Skeletal muscle cell (primary cell): ENCODE results near the gene KCNH1.

Experiments
- DNase-seq: peaks from one replicate; pipeline ENCODE4 v3.0.0-alpha.2; 2010; ENCODE audit warnings: low read depth
- H3K4me3 ChIP-seq: 2 replicates; pipeline ENCODE4 v1.5.1; 2011; ENCODE audit warnings: low read depth, mild to moderate bottlenecking, control low read depth, low read length, moderate library complexity

KCNH1 gene, protein sequence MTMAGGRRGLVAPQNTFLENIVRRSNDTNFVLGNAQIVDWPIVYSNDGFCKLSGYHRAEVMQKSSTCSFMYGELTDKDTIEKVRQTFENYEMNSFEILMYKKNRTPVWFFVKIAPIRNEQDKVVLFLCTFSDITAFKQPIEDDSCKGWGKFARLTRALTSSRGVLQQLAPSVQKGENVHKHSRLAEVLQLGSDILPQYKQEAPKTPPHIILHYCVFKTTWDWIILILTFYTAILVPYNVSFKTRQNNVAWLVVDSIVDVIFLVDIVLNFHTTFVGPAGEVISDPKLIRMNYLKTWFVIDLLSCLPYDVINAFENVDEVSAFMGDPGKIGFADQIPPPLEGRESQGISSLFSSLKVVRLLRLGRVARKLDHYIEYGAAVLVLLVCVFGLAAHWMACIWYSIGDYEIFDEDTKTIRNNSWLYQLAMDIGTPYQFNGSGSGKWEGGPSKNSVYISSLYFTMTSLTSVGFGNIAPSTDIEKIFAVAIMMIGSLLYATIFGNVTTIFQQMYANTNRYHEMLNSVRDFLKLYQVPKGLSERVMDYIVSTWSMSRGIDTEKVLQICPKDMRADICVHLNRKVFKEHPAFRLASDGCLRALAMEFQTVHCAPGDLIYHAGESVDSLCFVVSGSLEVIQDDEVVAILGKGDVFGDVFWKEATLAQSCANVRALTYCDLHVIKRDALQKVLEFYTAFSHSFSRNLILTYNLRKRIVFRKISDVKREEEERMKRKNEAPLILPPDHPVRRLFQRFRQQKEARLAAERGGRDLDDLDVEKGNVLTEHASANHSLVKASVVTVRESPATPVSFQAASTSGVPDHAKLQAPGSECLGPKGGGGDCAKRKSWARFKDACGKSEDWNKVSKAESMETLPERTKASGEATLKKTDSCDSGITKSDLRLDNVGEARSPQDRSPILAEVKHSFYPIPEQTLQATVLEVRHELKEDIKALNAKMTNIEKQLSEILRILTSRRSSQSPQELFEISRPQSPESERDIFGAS

DNA sequence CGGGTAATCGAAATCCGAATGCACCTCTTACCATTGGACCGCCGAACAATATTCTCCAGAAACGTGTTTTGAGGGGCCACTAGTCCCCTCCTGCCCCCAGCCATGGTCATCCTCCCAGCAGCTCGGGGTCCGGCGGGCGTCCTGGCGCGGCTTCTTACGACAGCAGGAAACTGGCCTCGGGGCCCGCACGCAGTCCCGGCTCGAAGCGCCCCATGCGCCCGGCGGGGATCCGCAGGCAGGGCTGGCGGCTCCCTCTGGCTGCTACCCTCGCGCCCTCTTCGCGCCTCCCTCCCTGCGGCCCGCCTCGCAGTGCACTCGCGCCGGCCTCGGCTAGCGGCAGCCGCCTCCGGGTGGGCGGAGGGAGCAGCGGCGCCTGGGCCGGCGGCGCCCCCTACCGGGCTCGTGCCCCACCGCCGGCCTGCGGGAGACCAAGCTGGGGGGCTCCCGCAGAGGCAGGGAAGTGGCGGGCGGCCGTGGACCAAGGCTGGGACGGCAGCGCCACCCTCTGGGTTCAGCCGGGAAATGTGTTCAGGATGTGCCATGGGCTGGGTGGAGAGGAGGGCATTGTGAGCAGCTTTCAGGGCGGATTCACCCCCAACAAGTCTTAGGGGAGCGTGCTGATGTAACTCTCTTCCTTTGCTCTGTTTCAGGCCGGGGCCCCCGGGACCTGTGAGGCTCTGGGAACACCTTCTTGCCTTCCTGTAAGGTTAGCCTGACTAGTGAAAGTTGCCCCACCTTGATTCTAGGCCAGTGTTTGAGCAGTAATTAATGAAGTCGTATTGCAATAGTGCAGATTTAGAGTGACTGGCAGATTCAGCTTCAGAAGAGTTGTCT is at the start of gene KCNH1:
Gene KCNH1 (minus strand): TSS at position 313 of the 834 bp plus-strand sequence. CDS start 203 bp downstream, at position 110.
- peak within 1 kb of the TSS; percentile 58 for H3K4me3 ChIP-seq
- DNase-seq, result peak; percentile 25

DNA sequence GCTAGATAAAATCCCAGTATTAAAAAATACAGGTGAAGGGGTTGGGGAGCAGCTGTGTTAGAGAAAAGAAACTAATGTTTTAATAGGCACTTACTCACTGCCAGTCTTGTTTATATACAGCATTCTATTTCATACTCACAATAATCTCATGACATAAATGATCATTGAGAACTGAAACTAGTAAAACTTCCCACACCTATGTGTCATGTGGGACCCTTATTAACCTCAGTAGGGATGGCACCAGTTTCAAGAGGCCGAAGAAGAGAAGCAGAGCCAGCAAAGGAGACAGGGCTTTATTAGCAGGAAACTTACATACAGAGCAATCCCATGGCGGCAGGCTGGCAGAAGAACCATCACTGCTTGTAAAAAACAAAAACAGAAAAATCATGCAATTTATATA is 48.8 kb upstream of the KCNH1 start:
- DNase-seq, result no peak
- no peak overlapping the region for H3K4me3 ChIP-seq

DNA sequence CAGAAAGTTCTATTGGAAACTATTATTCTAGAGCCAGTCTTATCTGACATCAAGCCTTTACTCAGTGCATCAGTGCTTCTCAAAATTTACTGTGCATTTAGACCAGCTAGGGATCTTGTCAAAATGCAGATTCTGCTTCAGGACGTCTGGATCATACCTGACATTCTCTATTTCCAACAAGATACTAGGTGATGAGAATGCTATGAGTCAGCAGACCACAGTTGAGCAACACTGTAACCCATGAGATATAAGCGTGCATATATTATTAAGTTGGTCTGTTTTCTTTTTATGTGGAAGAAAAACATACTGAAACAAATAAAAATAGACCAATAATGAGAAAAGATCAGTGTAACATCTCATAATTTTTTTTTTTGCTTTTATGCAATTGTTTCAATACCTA is 40.4 kb upstream of the KCNH1 start:
- DNase-seq, result no peak
- H3K4me3 ChIP-seq, result no peak overlapping the region

DNA sequence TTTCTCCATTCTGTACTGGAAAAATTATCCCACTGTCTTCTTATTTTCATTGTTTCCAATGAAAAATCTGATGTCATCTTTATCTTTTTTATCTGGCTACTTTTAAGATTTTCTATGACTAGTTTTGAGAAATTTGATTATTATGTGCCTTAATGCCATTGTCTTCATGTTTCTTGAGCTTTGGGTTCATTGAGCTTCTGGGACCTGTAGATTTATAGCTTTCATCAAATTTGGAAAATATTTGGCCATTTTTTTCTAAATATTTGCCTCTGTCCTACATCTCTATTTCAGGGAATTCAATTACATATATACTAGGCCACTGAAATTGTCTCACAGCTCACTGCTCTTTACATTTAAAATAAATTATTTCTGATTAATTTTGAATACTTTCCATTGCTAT is 38.7 kb upstream of the KCNH1 start:
- DNase-seq, result no peak
- no peak overlapping the region for H3K4me3 ChIP-seq

DNA sequence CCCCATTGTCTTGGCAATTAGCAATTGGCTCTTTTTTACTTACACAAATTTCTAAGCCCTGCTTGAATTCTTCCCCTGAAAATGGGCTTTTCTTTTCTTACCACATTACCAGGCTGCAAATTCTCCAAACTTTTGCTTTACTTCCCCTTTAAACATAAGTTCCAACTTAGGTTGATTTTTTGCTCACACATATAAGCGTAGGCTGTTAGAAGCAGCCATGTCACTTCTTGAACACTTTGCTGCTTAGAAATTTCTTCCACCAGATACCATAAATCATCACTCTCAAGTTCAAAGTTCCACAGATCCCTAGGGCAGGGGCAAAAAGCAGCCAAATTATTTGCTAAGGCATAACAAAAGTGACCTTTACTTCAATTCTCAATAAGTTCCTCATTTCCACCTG is 35.4 kb upstream of the KCNH1 start:
- no peak overlapping the region for H3K4me3 ChIP-seq
- no peak for DNase-seq

DNA sequence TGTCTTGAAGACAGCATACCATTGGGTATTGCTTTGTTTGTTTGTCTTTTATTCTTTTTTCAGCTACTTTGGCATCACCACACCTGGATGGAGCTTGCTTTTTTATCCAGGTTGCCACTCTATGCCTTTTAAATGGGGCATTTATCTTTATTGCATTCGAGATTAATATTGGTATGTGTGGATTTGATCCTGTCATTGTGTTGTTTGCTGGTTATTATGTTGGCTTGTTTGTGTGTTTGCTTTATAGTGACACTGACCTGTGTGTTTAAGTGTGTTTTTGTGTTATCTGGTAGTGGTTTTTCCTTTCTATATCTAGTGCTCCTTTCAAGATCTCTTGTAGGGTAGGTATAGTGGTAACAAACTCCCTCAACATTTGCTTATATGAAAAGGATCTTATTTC is 24.9 kb upstream of the KCNH1 start:
- DNase-seq, result no peak
- H3K4me3 ChIP-seq, result no peak overlapping the region

DNA sequence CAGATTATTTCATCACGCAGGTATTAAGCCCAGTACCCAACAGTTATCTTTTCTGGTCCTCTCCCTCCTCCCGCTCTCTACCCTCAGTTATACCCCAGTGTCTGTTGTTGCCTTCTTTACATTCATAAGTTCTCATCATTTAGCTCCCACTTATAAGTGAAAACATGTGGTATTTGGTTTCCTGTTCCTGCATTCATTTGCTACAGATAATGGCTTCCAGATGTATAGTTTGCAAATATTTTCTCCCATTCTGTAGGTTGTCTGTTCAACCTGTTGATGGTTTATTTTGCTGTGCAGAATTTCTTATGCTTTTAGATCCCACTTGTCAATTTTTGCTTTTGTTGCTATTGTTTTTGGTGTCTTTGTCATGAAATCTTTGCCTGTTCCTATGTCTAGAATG is 21.1 kb upstream of the KCNH1 start:
- no peak overlapping the region for H3K4me3 ChIP-seq
- DNase-seq, result no peak

DNA sequence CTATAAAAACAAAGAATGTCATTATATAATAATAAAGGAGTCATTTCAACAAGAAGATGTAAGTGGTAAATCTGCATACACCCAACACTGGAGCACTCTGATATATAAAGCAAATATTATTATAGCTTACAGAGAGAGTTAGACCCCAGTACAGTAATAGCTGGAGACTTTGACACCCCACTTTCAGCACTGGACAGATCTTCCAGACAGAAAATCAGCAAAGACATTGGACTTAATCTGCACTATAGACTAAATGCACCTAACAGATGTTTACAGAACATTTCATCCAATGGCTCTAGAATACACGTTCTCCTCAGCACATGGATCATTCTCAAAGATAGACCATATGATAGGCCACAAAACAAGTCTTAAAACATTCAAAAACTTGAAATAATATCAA is 20.0 kb upstream of the KCNH1 start:
- no peak overlapping the region for H3K4me3 ChIP-seq
- no peak for DNase-seq

DNA sequence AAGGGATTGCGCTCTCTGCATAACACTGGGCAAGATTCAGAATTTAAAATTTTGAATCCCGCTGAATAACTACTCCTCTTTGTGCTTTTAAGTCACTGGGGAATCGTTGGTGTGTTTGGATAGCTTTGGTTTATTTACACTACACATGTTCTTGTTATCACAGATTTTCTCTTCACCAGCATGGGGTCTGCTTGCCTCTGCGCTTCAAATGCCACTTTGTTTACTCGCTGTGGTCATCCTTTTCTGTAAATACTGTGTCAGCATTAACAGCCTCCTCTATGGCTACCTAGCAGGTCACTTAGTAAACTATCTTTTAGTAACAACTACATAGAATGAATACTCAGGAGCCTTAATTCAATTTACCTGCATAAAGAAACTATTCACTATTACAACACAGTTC is 14.4 kb upstream of the KCNH1 start:
- DNase-seq, result no peak
- H3K4me3 ChIP-seq, result no peak overlapping the region

DNA sequence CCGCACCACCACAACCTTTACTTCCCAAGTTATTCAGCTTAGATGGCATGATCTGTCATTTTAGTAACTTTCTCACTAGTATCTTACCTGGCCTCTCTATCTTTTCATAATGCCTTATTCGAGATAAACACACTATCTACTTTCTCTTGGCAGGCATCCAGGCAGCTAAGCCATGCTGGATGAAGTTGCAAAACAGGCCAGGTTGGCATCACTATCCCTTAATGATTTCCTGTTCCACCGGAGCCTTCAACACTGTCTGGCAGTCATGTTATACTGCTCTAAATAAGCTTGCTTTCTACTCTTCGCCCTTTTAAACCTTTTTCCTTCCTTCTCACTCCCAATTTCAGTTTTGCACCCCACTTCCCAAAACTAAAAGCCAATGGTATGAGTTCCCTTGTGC is 12.0 kb upstream of the KCNH1 start:
- no peak for DNase-seq
- no peak overlapping the region for H3K4me3 ChIP-seq

DNA sequence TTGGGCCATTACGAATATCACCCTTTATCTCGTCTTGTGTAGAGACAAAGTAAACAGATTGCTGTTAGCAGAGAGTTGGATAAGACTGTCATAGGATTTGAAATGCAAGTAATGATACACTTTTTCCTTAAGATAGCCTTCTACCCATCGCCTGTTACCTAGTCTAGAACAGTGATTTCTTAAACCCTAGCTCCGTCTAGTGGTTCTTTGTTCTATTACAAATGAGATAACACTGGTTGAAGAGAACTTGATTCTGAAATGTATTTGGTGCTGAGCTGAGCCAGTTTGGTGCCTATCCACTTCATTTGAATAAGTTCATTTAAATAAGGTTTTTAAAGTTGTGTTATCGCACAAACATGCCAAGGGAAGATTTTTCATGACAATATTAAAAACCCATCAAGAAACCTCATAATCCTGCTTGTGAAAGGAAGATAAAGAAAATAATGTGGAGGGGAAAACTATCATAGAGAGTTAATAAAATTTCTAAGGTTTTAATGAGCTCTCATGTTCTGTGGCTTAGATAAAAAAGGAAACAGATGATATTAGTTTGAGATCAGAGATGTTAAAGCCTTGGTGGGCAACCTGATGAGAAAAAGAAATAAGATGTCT is 1.5 kb upstream of the KCNH1 start:
- peak; percentile 19 for DNase-seq
- H3K4me3 ChIP-seq, result no peak overlapping the region

DNA sequence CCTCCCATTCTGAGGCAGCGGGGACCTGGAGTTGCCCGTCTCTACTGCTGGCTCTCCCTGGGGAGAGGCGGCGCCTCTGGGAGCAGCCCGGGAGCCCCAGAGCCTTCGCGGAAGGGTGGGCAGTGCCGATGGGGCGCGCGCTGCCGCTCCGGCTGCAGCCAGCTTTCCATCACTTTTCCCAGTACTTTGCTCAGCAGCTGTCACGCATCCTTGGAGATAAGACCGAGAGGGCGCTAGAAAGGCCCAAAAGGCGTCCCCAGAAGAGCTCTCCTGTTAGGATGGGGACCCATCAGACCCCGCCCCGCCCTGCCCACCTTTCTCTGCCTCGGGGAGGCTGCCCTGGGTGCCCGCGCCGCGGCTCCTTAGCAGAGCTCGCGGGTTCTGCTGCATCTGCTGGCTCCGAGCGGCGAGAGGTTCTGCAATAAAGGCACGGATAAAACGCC is 534 bp downstream of the KCNH1 start:
- no peak for DNase-seq

DNA sequence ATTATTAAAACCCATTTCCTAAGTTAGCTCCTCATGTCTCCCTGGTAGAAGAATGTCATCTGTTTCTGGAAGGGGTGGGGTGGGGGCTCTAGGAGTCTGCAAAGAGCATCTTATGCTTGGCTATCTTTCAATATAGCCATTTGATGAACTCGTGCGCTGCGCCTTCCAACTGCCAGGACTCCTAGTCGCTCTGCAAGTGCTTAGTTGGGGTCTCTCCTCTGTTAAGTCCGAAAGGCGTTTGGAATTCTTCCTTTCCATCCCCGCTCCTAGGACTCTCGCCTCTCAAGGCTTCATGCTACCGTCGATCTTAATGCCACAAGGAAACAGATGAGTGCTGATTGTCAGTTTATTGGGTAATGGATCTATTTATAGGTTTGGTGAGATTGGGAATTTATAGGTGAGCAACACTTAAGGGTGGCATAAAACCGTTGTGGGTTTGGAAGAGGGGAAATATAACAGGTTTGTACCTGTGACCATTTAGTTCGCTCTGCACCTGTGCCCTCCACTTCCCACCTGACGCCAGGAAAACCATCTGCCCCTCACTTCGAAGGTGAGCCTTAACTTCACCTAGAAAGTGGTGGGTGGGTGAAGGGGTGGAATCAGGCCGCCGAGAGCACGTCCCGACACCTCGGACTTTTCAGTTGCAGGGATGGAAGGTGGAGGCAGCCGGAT is 1.1 kb downstream of the KCNH1 start:
- no peak for DNase-seq
- peak overlapping the region; percentile 58 for H3K4me3 ChIP-seq

More for the DNA sequence above, 534 bp downstream of the KCNH1 start:
- H3K4me3 ChIP-seq, result peak overlapping the region; percentile 58

DNA sequence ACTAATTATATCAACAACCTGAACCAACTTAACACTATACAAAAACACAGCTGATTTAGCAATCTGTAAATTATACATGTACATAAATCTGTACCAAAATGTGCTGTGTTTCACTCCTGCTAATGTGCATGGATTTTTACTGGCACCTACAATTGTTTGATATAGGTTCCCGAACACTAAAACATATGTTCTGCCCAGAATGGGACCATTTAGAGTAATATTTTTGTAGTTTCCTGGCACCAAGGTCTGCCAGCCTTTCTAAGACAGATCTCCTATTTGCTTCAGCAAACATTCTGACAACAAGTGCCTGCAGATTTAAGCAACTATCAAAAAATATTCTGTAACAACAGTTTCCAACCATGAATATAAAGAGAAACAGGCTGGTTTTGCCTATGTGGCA is 4.2 kb downstream of the KCNH1 start:
- DNase-seq, result no peak

DNA sequence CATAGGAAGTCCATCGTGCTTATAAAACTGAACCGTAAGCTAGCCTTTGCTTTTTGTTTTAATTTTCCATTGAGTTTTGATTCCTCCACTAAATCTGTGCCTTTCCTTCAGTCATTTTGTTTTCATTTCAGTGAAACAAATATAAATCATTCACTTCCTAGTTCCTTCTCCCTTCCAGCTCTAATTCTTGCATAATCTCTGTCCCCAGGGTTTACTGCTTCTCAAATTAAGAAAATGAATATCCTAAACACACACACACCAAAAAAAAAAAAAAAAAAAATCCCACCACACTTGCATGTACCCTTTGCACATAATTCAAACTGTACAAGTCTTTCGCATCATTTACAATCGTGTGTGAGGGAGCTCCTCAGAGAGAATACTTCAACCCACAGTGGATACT is 6.8 kb downstream of the KCNH1 start:
- no peak for DNase-seq
- no peak overlapping the region for H3K4me3 ChIP-seq

More for the DNA sequence above, 4.2 kb downstream of the KCNH1 start:
- H3K4me3 ChIP-seq, result no peak overlapping the region

DNA sequence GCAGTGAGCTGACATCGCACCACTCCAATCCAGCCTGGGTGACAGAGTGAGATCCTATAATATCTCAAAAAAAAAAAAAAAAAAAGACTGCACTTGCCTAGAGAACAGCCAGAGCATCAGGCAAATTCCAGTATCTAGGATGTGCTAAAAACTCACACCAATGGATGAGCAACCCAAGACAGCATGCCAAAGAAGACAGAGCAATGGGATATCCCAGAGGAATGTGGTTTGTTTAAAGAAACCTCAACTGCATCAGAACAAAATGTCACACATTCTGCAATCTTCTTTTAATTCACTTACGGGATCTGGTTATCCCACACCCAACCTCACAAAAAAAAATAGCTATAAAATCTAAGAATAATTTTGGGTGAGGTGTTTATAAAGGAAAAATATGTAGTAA is 7.3 kb downstream of the KCNH1 start:
- no peak overlapping the region for H3K4me3 ChIP-seq
- DNase-seq, result no peak

DNA sequence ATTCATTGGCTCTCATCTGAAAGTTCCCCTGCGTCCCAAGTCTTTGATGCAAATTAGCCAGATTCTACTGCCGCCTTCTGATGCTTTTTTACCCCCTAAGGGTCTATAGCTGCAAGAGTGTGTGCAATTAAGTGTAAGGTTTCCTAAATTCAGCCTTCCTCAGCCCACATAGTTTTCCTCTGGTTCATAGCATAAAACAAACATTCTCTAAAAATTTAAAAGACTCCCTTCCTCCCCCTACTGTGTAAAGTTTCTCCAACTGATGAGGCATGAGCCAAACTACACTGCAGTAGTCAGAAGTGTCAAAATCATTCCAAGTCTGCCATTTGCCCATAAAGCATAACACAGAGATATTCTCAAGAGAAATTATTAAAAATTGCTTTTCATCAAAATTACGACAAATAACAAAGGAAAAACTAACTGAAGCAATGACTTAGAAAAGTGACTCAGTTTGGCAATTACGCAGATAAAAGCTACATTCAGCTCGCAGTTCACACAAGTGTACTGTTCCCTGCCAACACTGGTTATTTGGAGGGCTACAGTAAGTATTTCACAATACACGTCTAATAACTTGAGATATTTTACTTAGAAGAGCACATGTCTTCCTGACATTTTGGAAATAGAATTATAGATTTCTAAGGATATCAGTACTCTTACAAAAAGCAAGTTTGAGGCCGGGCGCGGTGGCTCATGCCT is 15.4 kb downstream of the KCNH1 start:
- H3K4me3 ChIP-seq, result no peak overlapping the region
- DNase-seq, result no peak

DNA sequence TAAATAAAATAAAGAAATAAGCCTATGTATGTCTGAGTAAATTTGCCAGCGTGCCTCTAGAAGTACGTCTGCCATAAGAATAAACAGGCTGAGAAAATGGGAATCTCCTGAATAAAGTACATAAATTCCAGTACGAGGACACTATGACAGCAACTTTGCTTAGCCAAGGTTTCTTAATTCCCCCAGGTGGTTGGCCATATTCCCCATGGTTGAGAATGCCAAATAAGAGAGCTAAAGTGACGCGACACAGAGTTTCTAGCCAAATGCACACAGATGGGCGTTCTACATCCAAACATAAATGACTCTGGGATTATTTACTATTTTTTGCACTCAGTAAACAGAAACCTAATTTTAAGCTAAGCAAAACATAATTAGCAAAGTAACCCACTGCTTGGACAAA is 19.5 kb downstream of the KCNH1 start:
- H3K4me3 ChIP-seq, result no peak overlapping the region

More for the DNA sequence above, 19.5 kb downstream of the KCNH1 start:
- no peak for DNase-seq
